ENCODE results near the gene BCO1.

- TF ChIP-seq CTCF (IDR thresholded peaks at IDR 0.05) = no peak
- no peak for TF ChIP-seq POLR2A (IDR thresholded peaks at IDR 0.05)
Observed at GRCh38 chr16:81286190-81286589, 47.7 kb downstream of the BCO1 start.

Measured in testis (tissue), 2 donors.